Bronchial epithelial cell (primary cell): Measurements from ENCODE around the gene POLD4. TPM values are rescaled to one million over a fixed set of nuclear protein-coding genes. Genes with fewer than 3 reads are reported as not detected.

Source experiments
- DNase-seq: peaks from one replicate; pipeline ENCODE4 v3.0.0-alpha.2; 2010; ENCODE audit warnings: low read depth
- FAIRE-seq: peaks from 2 replicates; lab custom pipeline; 2011; peaks lifted over from hg19 to GRCh38; lab: Jason Lieb, UNC
- H3K27me3 ChIP-seq: 2 replicates; pipeline ENCODE4 v1.5.1; 2011; ENCODE audit warnings: low read length; ENCODE audit not compliant: control insufficient read depth, insufficient read depth
- H3K36me3 ChIP-seq: 2 replicates; pipeline ENCODE4 v1.5.1; 2011; ENCODE audit warnings: low read length; ENCODE audit not compliant: control insufficient read depth, insufficient read depth
- H3K4me3 ChIP-seq: 2 replicates; pipeline ENCODE4 v1.5.1; 2011; ENCODE audit warnings: mild to moderate bottlenecking, low read depth, low read length, control low read depth
- CTCF ChIP-seq: IDR thresholded peaks from 2 replicates; pipeline ENCODE4 v1.5.1; 2011; ENCODE audit warnings: mild to moderate bottlenecking, moderate library complexity, low read length, control low read depth, inconsistent platforms; ENCODE audit not compliant: insufficient read depth, severe bottlenecking
- total RNA-seq: library from RNA; depleted of rRNA; stranded (reverse); fragments of >200 nt; gene quantifications from 2 replicates; pipeline ENCODE4 v1.2.1, GENCODE V29; 2014

Gene POLD4
- total RNA-seq, 1 donor from 2014 or later = 45.8 TPM

GRCh38 chr11:67398661-67399563 is 45.6 kb upstream of the POLD4 start:
- DNase-seq (no peak), FAIRE-seq (no peak)
- H3K4me3 ChIP-seq = no peak overlapping the region
- H3K36me3 ChIP-seq = peaks cover 23% of the 10 kb centered on the region
- H3K27me3 ChIP-seq = no peaks in the 10 kb centered on the region
- TF ChIP-seq CTCF = no peak

- Histone ChIP-seq H3K36me3 (peaks cover 24% of the 10 kb centered on the region), H3K4me3 (no peak overlapping the region), H3K27me3 (no peaks in the 10 kb centered on the region)
- no peak for TF ChIP-seq CTCF
- FAIRE-seq (no peak), DNase-seq (no peak)
Observed at GRCh38 chr11:67397986-67398660, 44.8 kb upstream of the POLD4 start.

- DNase-seq = no peak
- no peak for TF ChIP-seq CTCF
Observed at GRCh38 chr11:67397536-67397935, 44.2 kb upstream of the POLD4 start.

GRCh38 chr11:67396587-67397389 is 43.4 kb upstream of the POLD4 start:
- no peak for TF ChIP-seq CTCF
- Histone ChIP-seq H3K4me3 (no peak overlapping the region), H3K27me3 (no peaks in the 10 kb centered on the region), H3K36me3 (peaks cover 24% of the 10 kb centered on the region)
- FAIRE-seq (no peak), DNase-seq (no peak)

More at GRCh38 chr11:67397536-67397935, 44.2 kb upstream of the POLD4 start:
- Histone ChIP-seq H3K27me3 (no peaks in the 10 kb centered on the region), H3K36me3 (peaks cover 24% of the 10 kb centered on the region), H3K4me3 (no peak overlapping the region)
- FAIRE-seq = no peak

GRCh38 chr11:67396259-67396581 is 42.9 kb upstream of the POLD4 start:
- H3K4me3 ChIP-seq = no peak overlapping the region
- no peak for FAIRE-seq
- DNase-seq = no peak
- peaks cover 24% of the 10 kb centered on the region for H3K36me3 ChIP-seq
- no peaks in the 10 kb centered on the region for H3K27me3 ChIP-seq
- no peak for TF ChIP-seq CTCF
